Stimulated activated CD4-positive, alpha-beta T cell treated with anti-CD3 and anti-CD28 coated beads, TNF-alpha, amount 100 ng/mL, for 4 hours (primary cell): ENCODE data around the gene CPED1.
"Not testable (repeated sequence)": the region's sequence is repeated elsewhere in the genome, so short reads cannot be mapped to it uniquely, and the experiment has no call there.

Experiments
- DNase-seq, 3 experiments: peaks; one replicate each; pipeline ENCODE4 v3.0.0-alpha.2; 2020; ENCODE audit warnings: low read depth in 3 of 3

CPED1 gene

DNA sequence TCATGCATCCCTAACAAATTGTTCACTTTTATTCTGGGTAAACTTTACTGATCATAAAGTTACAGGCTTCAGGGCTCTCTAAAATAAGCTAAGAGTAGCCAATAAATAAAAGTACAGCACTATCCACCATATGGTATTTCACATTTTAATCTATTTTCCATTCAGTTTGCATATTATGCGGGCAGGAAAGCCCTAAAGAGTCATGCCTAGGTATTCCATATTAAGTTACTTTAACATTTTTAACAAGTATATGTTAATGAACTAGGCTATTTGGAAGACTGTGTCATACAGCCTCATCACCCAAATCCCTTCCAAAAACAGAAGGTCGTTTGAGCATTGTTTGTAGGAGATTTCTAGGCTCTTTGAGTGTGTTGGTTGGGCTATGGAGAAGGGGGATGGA lies 106.3 kb downstream of the CPED1 start:
- no peak for DNase-seq

DNA sequence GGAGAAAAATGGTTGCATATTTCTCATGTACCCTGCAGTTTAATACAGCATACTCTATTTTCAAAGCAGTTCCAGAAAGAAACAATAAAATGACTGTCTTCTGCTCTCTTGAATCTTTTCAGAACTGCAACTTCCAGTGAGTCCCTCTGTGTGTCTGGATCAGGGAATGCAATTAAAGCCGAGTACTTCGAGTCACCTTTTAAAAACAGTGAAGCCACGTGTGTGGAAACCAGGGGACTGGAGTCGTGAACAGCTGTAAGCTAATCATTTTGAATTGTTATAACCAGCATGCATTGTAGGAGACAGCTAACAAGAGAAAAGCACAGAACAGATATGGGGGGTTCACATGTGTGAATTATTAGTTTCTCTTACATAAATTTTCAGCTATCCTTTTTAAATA lies 109.1 kb downstream of the CPED1 start:
- no peak for DNase-seq

DNA sequence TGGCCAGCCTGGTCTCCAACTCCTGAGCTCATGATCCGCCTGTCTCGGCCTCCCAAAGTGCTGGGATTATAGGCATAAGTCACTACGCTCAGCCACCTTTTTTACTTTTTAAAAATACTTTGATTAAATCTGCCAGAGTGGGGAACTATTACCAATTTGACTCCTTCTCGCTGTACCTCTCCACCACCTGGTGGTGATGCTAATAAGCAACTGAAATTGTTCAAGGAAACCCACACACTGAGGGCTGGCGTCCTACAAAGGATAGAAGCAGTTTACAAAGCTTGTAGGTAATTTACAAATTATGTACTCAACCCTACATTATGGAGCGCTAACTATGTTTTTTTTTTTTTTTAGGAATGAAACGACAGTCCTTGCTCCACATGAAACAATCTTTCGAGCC lies 111.1 kb downstream of the CPED1 start:
- DNase-seq: no peak

DNA sequence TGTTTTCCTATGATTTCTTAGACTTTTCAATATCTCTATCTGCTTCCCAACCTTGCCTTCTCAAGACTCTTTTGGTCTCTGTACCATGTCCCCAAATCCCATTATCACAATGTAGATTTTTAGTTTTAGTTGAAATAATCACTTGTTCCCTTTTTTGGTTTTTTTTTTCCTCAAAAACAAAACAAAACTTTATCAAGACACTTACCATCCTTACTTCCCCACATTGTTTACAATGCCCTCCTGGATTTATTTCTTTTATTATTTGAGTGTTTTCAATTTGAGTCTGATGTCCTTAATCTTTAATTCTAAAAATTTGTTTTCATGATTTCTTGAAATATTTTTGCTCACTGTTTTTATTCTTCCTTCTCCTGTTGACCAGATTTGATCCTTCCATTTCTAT lies 112.6 kb downstream of the CPED1 start:
- no peak for DNase-seq

DNA sequence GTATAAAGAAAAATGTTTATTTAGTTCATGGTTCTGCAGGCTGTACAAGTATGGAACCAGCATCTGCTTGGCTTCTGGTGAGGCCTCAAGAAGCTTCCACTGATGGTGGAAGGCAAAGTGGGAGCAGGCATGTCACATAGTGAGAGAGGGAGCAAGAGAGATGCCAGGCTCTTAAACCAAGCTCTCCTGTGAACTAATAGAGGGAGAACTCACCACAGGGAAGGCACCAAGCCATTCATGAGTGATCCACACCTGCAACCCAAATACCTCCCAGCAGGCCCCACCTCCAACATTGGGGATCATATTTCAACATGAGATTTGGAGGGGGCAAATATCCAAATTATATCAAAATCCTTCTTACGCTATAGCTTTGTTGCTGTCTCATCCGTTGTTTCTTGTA lies 113.1 kb downstream of the CPED1 start:
- no peak for DNase-seq

DNA sequence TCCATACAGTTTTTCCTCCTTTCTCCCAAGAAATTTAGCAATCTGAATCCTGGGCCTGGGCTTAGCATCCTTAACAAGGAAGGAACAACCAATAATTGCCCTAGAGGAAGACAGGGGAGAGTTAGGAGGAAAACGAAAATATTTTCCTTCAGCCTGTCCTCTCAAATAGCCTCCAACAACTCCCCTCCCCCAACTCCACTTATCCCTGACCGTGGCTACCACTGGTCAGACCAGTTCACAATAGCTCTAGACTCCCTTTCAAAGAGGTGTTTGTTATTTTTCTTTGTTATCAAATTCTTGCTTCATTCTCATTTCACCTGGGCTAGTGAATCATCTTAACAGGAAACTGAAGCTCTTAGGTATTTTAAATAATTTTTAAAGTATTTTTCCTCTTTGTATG lies 114.1 kb downstream of the CPED1 start:
- DNase-seq: no peak

DNA sequence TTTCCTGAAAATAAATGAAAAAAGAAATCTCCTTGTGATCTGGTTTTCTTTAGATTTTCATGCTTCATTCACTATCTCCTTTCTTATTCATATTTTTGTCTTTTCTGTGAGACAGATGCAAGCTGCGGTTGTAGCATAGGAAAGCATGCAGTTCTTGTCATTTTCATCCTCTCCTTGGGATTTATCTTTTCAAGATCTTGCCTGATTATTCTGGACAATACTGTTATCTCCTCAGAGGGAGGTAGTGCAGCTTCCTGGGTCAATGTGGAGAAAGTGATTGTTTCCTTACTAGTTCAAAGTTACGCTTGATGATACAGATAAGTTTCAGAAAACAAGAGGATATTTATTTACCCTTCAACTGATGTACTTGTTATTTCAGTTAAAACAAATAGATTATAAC lies 114.6 kb downstream of the CPED1 start:
- no peak for DNase-seq

DNA sequence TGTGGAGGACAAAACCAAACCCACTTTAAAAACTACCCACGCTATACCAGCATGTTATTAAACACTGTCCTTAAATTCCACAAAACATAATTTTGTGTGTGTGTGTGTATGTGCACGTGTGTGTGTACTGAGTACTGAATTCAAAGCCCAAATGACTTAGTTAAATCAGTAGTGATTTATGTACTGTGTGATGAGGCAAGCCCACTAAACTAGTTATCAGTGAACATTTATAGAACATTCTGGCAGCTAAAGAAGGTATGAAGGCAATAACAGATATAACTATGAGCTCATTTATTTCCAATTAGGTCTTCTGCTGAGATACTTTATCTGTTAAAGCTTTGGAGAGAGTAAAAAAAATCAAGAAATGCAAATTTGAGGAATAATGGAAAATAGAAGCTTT lies 115.1 kb downstream of the CPED1 start:
- no peak for DNase-seq

DNA sequence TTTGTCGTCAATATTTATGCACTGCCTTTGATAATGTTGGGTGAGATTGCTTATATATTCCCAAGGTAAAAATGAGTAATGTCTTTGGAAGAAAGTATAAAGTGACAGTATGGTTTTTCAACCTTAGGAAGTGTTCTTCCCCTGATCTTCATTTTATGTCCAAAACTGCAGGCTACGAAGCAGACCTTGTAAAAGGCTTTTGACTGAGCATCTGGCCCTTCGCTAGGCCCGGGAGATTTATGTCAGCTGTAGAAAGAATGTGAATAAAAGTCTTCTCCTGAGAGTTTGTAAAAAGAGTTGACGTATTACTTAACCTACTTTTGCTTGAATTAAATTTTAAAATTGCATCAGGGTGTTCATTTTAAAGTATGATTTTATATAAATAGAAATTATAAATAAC lies 116.8 kb downstream of the CPED1 start:
- DNase-seq: no peak

DNA sequence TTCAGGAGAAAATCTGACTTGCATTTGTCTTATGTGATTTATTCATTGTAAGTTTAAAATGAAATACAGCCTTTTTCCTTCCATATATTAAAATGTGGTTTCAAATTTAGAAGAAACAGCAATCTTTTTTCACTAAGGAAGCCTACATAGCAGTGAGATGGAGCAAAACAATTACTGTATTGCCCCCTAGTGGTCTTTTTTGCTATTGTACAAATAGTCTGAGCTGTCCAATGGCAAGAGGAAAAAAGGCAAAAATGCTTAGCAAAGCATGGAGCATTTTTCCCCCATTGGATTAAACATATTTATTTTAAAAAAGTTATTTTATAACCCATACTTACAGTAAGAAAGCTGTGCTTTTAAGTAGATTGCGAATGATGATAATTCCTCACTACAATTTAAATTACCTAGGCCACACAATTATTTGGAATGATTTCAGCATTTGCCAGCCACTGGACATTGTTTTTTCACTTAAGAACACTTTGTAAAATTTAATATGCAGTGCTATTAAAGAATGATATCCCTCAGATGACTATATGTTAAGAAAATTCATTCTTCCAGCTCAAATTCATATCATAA lies 119.5 kb downstream of the CPED1 start:
- no peak for DNase-seq

DNA sequence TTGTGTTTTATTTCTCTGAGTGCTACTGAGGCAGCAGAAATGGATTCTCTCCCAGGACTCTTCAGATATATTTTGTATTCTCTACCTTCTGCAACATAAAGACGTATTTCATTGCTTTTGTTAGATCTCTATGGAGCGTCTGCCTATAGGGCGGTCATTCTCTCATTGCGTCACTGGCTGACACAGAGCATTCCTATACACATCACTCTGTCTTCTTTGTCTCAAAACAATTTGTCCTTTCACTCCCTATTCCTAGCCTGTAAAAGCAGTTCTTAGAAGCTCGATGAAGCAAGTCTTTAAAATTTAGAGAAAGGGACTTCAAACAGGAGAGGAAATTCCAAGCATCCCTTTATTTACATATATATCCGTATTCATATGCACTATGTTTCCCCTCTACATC lies 120.6 kb downstream of the CPED1 start:
- DNase-seq: no peak

DNA sequence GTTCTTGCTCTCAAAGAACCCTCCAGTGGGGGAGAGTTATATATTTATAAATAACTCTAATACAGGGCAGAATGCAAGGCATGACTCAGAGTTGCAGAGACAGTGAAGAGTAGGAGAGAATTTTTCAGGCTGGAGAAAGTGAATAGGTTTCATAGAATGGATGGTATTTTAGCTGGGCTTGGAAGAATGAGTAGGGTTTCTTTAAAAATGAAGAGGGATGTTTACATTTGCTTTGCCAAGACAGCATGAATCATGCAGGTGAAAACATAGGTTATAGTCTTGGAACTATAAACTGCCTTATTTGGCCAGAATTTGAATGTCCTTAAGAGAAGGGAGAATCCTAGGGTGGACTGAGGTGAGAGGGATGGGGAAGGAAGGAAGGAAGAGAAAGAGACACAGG lies 124.8 kb downstream of the CPED1 start:
- no peak for DNase-seq

DNA sequence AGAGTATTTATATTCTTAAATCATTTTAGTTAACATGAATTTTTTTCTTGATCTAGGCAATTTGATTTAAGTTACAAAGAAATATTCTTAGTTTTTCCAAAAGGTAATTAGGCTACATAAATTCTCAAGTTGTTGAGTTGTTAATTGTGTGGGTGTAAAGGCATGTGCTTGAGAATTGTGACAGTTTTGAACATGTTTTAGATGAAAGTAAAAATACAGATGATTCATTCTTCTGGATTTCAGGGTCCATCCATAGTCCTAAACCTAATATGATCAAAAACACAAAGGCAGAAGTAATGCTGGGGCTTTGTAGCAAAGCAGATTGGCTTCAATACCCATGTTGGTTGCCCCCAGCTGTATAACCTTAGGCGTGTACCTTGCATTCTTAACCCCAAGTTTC lies 127.9 kb downstream of the CPED1 start:
- no peak for DNase-seq

DNA sequence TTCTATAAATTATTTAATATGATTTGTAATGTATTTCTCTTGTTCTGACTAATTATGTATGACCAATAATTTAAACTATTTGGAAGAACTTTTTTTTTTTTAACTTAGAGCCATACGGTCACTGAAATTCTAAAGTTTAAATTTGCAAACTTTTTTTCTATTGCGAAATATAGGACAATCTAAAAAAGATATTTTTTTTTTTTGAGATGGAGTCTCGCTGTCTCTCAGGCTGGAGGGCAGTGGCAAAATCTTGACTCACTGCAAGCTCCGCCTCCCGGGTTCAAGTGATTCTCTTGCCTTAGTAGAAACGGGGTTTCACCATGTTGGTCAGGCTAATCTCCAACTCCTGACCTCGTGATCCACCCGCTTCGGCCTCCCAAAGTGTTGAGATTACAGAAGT lies 130.5 kb downstream of the CPED1 start:
- DNase-seq: no peak

DNA sequence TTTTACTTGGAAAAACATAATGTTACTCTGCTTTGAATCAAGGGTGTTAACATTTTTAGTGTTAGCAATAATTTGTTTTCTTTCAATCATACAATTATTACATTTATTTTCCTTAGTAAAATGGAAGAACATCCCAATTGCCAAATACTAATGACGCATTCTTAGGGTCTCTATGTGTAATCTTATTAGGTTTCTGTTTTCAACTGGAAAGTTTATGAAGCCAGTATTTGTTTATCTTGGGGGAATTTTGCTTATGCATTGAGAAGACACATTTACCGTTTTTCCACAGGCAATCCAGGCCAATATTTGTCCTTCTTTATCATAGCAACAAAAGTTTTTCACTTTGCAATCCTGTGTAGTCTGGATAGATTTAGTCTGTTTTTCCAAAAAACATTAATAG lies 134.5 kb downstream of the CPED1 start:
- no peak for DNase-seq

DNA sequence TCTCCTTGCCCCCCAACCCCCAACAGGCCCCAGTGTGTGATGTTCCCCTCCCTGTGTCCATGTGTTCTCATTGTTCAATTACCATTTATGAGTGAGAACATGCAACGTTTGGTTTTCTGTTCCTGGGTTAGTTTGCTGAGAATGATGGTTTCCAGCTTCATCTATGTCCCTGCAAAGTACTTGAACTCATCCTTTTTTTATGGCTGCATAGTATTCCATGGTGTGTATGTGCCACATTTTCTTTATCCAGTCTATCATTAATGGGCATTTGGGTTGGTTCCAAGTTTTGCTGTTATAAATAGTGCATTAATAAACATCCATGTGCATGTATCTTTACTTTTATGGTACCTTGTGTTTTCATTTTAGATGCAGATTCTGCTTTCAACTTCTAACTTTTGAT lies 136.9 kb downstream of the CPED1 start:
- not testable (repeated sequence) for DNase-seq

DNA sequence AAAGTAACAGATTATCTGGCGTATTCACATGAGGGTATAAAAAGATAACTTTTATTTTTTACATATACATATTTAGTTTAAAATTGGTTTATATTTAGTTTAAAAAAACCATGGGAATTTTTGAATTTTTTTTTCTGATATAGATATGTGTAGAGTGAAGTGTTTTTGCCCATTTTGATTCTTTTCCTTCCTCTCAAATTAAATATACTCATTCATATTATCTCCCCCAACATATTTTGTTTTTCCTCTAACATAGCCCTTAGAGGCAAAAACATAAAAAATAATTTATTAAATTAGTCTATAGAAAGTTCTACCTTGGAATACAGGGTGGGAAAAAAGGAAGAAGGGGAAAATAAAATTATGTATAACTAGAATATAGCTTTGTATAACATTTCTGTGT lies 137.7 kb downstream of the CPED1 start:
- no peak for DNase-seq

DNA sequence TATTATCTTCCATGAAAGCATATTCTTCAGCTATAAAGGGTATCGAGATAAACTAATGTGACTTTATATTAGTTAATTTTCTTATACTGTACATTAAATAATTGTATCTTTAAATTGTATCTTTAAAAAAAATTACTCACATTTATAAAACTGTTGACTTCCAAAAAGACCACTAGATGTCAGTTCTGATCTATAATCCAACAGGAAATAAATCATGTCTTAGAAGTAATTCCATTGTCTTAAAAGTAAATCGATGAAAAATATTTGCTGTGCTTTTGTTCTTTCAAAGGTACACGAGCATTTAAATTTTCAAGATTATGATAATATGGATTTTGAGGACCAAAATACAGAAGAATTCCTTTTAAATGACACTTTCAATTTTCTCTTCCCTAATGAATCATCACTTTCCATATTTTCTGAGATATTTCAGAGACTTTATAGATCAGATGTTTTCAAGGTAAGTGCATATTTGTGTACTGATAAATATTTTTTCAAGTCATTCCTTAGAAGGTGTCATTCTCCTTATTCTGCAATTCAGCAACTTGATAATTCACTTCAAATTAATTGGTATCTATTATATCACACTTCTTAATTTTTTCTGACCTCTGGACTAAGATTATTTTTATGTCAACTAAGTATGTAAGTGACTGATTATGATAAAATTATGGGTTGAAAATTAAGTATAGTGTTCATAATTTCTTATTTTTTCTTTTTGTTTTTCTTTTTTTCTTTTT lies 138.5 kb downstream of the CPED1 start:
- DNase-seq: no peak

DNA sequence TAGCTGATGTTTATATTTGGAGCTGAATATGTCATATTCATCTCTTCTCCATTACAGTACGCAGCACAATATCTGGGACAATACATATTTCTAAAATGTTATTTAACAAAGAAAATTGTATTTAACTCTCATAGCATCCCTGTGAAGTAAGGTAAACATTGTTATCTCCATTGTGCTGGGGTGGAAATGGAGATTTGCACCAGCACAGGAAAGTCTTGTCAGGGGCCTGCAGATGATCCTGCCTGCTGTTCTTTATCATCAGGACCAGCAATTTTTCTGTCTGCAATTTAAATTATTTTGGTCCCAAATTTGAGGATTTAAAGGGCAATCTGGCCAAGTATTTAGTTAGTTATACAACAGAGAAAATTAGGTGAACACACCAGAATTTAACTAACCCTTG lies 144.4 kb downstream of the CPED1 start:
- DNase-seq: no peak

DNA sequence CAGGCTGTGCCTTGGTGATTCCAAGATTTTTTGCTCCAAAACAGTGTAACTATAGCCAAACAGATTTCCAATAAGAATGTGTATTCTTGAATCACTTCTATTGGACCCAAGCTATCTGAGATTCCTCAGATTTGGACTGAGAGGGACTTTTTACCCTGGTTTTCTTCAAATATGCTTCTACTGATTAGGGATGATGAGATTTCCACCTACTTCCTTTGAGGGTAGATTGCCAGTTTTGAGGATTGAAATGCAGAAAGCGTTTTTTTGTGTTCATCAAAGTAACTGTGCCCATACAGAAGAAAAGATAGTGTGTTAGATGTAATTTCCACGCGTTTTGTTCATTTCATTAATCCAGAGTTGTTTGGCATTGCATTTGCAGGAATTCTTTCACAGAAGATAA lies 144.9 kb downstream of the CPED1 start:
- no peak for DNase-seq

DNA sequence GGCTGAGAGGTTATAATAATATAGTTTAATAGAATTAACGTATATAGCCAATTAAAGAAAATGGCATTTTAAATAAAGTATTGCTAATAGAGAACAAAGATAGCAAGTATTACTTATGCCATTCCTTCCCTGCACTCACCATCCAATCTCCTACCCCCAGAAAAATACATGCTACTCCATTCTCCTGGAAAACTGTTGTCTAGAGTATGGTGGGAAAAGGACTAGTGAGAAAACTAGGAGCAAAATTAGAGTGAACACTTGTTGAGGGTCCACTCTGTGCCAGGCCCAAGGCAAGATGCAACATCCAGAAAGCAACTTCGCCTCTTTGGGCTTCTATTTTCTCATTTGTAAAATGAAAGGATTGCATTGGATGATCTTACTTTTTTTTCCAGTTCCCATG lies 149.1 kb downstream of the CPED1 start:
- DNase-seq: no peak

DNA sequence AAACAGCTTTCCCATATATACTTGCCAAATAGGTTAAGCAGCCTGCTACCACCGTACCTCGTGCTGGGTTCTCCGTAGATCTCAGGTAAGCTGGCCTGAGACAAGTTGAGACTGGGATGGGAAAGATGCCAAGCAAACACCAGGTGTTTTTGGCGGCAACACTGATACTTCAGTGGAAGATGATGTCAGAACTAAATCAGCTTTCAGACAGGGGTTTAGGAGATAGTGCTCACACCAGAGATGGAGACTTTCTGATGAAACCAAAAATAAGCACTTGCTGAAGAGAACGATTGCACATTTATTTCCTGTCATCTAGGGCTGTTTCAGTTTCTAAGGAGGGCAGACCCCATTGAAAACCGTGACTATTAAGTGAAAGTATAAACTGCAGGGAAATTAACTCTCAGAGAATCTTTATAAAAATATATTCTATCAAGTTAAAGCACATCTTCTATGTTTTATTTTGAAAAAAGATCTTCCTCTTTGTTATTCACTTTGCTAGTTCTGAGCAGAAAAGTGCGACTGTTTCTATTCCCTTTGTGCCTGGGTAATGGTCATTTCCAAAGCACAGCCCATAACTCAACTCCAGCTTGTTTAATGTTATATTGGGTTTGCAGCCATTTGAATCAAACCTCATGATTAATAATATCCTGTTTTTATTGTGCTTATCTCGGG lies 149.9 kb downstream of the CPED1 start:
- DNase-seq: no peak

DNA sequence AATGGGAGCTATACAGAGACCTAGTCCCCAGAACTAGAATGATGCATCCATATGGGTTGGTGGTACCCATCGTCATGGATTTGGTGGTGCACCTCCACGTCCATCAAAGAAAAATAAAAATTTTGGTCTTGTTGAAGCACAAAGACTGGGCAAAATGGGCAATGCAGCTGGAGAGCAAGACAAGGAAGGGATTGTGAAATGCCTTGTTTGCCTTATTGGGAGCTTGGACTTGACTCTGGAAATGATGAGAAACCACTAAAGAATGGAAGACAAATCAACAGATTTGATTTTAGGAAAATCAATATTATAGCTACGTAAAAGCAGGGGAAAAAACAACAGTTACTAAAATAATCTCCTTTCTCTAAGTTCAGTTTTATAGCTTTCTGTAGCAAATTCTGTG lies 150.9 kb downstream of the CPED1 start:
- DNase-seq: no peak

DNA sequence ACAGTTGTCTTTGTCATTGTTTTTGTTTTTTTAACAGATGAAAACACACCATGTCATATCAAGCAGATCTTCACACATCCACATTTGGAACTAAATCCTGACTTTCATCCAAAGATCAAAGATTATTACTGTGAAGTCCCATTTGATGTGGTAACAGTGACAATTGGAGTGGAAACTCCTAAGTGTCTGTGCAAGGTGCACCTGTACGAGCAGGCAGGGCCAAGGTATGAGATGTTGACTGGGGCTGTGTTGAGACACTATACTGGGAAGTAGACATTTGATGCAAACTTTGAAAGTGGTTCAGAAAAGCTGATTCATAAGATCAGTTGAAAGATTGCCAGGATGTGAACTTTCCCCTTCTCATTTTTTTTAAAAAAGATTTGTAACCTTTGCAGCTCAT lies 152.3 kb downstream of the CPED1 start:
- no peak for DNase-seq
